SU-DHL-6 (cell line): ENCODE results near the gene PIK3C2G.

Source experiments
- CTCF ChIP-seq: fragments of 200-600 bp; sonication (generic); IDR thresholded peaks from one replicate; pipeline ENCODE4 v1.5.1; 2017; ENCODE audit warnings: antibody characterized with exemption, mild to moderate bottlenecking, low read length, moderate library complexity; ENCODE audit not compliant: insufficient read depth, poor library complexity, severe bottlenecking
- EZH2phosphoT487 ChIP-seq: fragments of 200-600 bp; sonication (generic), shearing (Covaris generic); conservative IDR thresholded peaks from 2 replicates; pipeline ENCODE4 v1.6.1; 2018; ENCODE audit warnings: mild to moderate bottlenecking, antibody characterized with exemption, low read length, moderate library complexity, mixed read lengths

GRCh38 chr12:18472806-18473205 is 211.5 kb downstream of the PIK3C2G start:
- TF ChIP-seq CTCF, result no peak
- TF ChIP-seq EZH2phosphoT487, result no peak
